AG09309 (cell line): ENCODE measurements around the gene EEPD1.
A peak's percentile ranks its signal among the peaks of the same experiment; 100 is the strongest.

Experiments used
- DNase-seq: peaks from one replicate; pipeline ENCODE4 v3.0.0-alpha.2; 2010; ENCODE audit warnings: low read depth
- H3K4me3 ChIP-seq: 2 replicates; pipeline ENCODE4 v1.5.1; 2011; ENCODE audit warnings: mild to moderate bottlenecking, low read depth, low read length, moderate library complexity; ENCODE audit not compliant: control insufficient read depth
- TF ChIP-seq, protein P1 (sequence below): IDR thresholded peaks from 2 replicates; pipeline ENCODE4 v1.5.1; 2011; ENCODE audit warnings: mild to moderate bottlenecking, low read depth, low read length, inconsistent platforms; ENCODE audit not compliant: insufficient read depth, control insufficient read depth; ENCODE audit errors: missing control alignments

The EEPD1 gene

DNA sequence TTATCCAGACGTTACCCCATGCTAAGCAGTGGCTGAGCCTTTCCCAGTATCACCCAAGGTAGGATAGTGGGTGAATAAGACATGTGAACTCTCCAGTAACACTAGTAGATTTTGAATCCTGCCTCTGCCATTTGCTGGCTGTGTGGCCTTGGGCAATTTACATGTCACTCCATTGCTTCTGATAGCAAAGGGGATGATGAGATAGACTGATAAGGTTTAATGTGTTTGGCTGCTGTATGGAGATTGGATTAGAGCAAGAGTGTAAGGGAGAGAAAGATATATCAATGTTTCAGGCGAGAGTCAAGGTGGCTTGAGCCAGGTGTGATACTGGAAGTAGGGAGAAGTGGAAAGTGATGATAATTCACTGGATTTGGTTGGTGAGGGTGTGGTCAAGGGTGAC lies 40.1 kb upstream of the EEPD1 start:
- no peak overlapping the region for H3K4me3 ChIP-seq
- TF ChIP-seq, protein P1, sequence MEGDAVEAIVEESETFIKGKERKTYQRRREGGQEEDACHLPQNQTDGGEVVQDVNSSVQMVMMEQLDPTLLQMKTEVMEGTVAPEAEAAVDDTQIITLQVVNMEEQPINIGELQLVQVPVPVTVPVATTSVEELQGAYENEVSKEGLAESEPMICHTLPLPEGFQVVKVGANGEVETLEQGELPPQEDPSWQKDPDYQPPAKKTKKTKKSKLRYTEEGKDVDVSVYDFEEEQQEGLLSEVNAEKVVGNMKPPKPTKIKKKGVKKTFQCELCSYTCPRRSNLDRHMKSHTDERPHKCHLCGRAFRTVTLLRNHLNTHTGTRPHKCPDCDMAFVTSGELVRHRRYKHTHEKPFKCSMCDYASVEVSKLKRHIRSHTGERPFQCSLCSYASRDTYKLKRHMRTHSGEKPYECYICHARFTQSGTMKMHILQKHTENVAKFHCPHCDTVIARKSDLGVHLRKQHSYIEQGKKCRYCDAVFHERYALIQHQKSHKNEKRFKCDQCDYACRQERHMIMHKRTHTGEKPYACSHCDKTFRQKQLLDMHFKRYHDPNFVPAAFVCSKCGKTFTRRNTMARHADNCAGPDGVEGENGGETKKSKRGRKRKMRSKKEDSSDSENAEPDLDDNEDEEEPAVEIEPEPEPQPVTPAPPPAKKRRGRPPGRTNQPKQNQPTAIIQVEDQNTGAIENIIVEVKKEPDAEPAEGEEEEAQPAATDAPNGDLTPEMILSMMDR = no peak
- DNase-seq = no peak

- TF ChIP-seq, protein P1 = no peak
- H3K4me3 ChIP-seq = no peak overlapping the region
- no peak for DNase-seq
Measured at GRCh38 chr7:36114355-36114754, 38.7 kb upstream of the EEPD1 start.

DNA sequence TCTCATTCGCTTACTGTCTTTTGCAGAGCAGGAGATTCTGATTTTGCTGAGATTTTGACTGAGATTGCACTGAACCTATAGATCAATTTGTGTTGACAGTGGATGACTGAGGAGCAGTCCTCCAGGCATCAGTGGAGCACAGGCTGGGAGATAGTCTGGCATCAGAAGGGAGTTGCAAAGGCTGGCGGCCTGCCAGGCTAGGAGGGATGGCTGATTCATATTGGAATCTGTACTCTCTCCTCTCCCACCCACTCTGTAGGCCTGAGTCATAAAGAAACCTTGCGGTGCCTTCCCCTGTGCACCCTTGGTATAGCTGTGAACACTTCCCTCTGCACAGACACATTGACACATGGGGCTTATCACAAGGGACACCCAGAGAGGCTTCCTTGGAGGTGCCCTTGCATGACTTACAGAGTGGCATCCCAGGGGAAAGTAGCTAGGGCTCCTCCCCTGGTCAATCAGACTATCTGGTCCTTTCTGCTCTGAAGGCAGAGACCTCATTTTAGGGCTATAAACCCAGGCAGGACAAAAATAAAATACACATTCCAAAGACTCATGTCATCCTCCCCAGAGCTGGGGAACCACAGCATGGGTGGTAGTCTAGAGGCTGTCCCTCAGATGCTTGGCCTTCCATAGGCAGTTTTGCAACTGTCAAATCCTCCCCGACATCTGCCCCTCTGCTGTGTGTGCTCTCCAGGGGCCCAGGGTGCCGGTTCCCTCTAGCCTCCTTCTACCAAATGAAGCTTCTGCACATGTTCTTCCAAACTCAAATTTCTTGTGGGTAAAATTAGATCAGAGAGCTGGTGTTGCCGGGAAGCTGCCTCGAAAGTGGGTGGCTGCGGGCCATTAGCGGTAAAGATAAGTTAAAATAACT lies 37.4 kb upstream of the EEPD1 start:
- DNase-seq = peak; percentile 84
- H3K4me3 ChIP-seq = no peak overlapping the region

DNA sequence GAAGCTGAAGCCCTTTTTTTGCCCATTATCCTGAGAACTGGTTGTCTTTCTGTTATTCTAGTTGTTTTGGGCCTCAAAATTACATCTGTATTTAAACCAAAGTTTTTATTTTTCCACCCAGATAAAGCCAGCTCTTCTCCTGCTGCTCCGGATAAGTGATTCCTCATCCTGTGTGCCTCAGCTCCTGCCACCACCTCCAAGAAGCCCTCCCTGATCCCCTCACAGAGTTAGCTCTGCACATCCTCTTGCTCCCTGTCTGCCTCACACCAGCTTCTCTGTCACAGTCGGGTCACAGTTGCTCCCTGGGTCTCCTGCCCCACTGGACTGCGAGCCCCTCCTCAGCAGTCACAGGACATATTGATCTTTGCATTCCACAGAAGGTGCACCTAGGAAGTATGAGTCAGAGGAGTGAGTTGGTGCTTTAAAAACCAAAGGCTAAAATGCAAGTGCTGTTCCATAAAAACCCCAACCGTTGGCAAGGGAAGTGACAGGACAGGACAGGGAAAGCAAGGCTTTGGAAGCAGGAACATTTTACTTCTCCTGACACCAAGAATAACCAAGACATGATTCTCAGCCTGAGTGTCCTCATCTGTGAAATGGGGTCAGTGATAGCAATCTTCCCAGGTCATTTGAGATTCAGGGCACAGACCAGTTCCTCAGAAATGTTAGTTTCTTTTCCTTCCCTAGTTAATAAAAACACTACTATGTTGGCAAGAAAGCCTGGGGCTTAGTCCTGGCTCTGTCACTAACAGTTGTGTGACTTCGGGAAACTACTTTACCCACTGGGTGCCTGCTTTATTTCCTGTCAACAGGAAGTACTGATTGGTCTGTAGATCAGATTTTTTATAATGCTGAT lies 36.5 kb upstream of the EEPD1 start:
- TF ChIP-seq, protein P1 = no peak
- no peak overlapping the region for H3K4me3 ChIP-seq
- no peak for DNase-seq

More for the DNA sequence above, 37.4 kb upstream of the EEPD1 start:
- TF ChIP-seq, protein P1 = no peak

DNA sequence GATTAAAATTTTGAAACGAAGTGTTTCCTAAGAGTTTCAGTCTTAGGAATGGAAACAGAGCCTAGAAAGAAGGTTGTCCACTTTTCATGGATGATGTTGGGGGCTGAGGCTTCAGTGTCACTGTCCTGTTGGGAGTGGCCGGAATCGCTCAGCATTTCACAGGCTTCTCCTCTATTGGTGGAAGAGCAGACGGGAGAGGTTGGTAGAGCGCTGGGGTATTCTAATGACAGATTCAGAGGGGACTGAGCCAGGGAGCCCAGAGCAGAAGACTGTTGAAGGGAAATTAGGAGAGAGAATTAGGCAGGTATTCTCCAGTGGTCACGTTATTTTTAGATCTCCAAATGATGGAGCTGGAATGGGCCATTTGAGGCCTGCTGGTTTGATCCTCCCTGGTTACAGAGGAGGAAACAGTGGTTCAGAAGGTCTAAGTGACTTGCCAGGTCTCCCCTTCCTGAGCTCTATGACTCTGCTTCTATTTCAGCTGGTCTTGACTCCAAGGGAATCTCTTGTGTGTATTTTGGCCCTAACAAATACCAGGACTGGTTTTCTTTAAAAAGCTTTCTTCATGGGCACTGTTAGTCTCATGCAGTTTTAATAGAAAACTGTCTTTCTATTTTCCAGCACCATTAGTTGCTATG lies 35.7 kb upstream of the EEPD1 start:
- TF ChIP-seq, protein P1 = no peak
- H3K4me3 ChIP-seq = no peak overlapping the region
- no peak for DNase-seq

- DNase-seq = no peak
- no peak overlapping the region for H3K4me3 ChIP-seq
- TF ChIP-seq, protein P1 = no peak
Measured at GRCh38 chr7:36118344-36118743, 34.7 kb upstream of the EEPD1 start.
